ENCODE data around the gene ZNF813. TPM values are rescaled to one million over a fixed set of nuclear protein-coding genes. Genes with fewer than 3 reads are reported as not detected.
A peak's percentile ranks its signal among the peaks of the same experiment; 100 is the strongest.
"Not testable (repeated sequence)": the region's sequence is repeated elsewhere in the genome, so short reads cannot be mapped to it uniquely, and the experiment has no call there.

ZNF813 gene
- total RNA-seq (2014; rRNA removed; shearing (Covaris generic)) = not detected in 2 replicates
- polyA plus RNA-seq (2014; cell fraction: nucleus; rRNA removed) = not detected in 2 replicates

DNA sequence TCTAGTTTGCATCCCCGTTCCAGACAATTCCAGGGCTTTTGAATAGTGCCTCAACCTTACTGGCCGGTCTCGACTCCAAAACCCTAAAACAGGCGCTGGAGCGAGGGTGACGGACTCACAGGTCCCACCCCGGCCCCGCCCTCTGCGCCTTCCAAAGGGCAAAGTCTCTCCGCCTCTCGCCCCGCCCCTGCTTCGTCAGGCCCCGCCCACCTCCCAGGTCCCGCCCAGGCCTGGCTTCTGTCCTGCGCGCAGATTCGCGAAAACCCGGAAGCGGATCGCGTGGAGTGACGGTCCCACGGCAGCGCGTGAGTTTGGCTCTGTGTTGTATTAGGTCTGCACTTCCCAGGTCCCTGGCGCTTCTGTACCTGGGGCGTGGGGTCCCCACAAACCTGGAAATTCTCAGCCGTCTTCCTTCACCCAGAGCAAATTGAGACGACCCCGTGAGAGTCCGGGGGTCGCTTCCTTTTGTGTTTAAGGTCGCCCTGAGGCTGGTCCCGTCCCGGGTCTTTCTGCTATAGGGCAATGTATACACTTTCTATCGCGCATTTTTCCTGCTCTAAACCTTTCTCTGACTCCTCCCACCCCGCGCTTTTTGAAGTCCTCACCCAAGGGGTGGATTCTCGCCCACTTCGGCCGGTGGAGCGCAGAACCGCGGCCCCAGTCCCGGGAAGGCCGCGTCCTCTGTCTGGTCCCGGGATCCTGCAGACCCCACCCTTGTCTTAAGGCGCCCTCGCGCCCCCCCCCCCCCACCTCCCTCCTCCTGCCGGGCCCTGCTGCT lies at the start of gene ZNF813:
Gene ZNF813 (plus strand): TSS at position 249 of the 778 bp plus-strand sequence. CDS start 16,090 bp downstream, outside the sequence.
- no peak for DNase-seq (ENCODE audit: extremely low read depth, low read depth)

DNA sequence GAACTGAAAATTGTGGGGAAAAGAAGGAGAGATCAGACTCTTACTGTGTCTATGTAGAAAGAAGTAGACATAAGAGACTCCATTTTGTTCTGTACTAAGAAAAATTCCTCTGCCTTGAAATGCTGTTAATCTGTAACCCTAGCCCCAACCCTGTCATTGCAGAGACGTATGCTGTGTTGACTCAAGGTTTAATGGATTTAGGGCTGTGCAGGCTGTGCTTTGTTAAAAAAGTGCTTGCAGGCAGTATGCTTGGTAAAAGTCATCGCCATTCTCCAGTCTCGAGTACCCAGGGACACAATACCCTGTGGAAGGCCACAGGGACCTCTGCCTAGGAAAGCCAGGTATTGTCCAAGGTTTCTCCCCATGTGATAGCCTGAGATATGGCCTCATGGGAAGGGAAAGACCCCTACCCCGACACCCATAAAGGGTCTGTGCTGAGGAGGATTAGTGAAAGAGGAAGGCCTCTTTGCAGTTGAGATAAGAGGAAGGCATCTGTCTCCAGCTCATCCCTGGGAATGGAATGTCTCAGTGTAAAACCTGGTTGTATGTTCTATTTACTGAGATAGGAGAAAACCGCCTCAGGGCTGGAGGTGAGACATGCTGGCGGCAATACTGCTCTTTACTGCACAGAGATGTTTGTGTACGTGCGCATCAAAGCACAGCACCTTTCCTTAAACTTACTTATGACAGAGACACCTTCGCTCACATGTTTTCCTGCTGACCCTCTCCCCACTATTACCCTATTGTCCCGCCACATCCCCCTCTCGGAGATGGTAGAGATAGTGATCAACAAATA lies 46.8 kb upstream of the ZNF813 start:
- DNase-seq (ENCODE audit: extremely low read depth, low read depth) = not testable (repeated sequence)

DNA sequence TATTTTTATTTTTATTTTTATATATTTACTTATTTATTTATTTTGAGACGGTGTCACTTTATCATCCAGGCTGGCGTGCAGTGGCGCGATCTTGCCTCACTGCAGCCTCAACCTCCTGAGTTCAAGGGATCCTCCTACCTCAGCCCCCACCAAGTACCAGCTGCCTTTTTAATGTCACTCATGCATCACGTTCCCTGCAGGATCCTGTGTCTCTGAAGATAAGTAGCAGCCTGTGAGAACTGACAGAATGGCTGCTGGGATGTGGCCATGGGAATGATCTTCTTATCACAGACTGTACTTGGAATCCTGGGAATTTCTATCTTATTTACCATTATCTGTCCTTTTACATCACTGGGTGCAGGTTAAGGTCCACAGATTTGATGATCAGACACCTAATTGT lies 45.0 kb upstream of the ZNF813 start:
- no peak for DNase-seq (ENCODE audit: extremely low read depth, low read depth)

DNA sequence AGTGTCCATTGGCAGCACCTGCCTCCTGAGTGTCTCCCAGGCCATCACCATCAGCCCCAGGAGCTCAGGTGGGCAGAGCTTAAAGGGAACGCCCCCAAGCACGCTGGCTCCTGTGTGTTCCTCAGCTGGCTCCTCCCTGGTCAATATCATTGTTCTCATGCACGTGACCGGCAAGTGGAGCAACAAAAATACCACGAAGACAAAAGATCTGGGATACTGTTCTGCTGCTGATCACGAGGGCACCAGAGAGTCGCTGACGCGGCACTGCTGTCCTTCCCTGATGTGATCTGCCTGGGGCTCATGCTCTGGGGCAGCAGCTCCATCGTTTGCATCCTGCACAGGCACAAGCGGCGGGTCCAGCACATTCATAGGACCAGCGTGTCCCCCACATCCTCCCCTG lies 44.5 kb upstream of the ZNF813 start:
- DNase-seq (ENCODE audit: extremely low read depth, low read depth) = not testable (repeated sequence)

DNA sequence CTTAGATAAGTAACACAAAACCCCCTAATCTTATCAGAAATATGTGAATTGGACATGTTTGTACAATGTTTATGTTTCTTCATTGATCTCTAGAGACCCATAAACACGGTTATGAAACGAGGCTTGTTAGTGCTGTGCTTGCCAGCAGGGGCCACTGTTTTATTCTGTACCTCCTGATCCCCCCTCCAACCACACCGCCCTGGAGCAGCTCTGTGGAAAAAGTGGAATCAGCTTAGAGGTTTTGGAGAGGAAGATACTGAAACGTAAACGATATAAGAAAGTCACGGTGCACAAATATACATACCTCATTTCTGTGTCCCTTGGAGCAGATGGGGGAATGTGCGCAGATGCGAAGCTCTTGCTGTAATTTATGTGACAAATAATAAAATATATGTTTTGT lies 43.9 kb upstream of the ZNF813 start:
- DNase-seq (ENCODE audit: extremely low read depth, low read depth) = not testable (repeated sequence)

DNA sequence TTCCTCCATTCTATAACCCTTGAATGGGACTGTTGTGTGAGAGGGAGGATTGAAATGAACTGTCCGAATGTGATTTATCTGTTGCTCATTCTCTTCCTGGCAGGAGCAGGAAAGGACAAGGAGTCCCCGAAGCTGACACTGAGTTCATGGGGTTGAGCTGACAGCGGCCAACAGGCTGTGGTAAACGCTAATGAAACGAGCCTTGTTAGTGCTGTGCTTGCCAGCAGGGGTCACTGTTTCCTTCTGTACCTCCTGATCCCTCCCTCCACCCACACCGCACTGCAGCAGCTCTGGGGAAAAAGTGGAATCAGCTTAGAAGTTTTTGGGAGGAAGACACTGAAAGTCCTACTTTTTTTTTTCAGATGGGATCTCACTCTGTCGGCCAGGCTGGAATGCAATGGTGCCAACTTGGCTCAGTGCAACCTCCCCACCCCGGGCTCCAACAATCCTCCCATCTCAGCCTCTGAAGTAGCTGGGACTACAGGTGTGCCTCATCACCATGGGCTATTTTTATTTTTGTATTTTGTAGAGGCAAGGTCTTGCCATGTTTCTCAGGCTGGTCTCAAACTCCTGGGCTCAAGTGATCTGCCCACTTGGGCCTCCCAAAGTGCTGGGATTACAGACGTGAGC lies 42.5 kb upstream of the ZNF813 start:
- no peak for DNase-seq (ENCODE audit: extremely low read depth, low read depth)

DNA sequence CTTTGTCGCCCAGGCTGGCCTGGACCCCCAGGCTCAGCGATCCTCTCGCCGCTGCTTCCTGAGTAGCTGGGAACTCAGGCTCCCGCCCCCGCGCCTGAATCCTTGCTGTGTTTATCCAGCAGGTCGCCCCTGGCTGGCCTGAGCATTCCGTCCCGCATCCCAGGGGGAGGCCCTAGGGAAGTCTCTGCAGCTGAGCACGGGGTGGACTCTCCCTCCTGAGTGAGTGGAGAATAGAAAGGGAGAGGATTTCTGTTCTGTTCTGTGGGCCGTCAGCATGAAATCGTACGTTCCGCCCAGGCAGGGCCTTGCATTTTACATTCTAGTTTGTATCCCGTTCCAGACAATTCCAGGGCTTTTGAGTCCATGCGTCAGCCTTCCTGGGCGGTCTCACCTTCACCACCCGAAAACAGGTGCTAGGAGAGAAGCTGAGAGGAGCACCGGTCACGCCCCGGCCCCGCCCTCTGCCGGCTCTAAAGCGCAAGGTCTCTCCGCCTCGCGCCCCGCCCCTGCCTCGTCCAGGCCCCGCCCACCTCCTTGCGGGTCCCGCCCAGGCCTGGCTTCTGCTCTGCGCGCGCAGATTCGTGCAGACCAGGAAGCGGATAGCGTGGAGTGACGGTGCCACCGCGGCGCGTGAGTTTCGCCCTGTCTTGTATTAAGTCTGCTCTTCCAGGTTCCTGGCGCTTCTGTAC lies 36.0 kb upstream of the ZNF813 start, which contains the start of gene ZNF761:
Gene ZNF761 (plus strand): TSS at position 586 of the 689 bp plus-strand sequence. CDS start 15,285 bp downstream, outside the sequence.
- peak; percentile 65 for DNase-seq (ENCODE audit: extremely low read depth, low read depth)

DNA sequence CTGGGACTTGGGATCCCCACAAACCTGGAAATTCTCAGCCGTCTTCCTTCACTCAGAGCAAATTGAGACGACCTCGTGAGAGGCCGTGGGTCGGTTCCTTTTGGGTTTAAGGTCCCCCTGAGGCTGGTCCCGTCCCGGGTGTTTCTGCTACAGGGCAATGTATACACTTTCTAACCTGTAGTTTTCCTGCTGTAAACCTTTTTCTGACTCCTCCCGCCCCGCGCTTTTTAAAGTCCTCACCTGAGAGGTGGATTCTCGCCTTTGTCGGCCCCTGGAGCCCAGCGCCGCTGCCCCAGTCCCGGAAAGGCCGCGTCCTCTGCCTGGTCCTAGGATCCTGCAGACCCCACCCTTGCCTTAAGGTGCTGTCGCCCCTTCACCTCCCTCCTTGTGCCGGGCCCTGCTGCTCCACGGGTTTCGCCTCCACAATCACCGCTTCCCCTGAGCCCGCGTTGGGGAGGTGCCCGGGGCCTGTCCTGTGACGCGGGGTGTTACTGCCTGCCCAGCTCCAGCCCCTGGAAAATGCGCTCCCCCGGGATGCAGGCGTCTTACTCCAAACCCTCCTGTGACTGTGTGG lies 35.4 kb upstream of the ZNF813 start:
- DNase-seq (ENCODE audit: extremely low read depth, low read depth) = no peak

DNA sequence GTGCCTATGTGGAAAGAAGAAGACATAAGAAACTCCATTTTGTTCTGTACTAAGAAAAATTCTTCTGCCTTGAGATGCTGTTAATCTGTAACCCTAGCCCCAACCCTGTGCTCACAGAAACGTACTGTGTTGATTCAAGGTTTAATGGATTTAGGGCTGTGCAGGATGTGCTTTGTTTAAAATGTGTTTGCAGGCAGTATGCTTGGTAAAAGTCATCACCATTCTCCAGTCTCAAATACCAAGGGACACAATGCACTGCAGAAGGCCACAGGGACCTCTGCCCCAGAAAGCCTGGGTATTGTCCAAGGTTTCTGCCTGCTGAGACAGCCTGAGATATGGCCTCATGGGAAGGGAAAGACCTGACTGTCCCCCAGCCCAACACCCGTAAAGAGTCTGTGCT lies 23.7 kb upstream of the ZNF813 start:
- DNase-seq (ENCODE audit: extremely low read depth, low read depth) = not testable (repeated sequence)

DNA sequence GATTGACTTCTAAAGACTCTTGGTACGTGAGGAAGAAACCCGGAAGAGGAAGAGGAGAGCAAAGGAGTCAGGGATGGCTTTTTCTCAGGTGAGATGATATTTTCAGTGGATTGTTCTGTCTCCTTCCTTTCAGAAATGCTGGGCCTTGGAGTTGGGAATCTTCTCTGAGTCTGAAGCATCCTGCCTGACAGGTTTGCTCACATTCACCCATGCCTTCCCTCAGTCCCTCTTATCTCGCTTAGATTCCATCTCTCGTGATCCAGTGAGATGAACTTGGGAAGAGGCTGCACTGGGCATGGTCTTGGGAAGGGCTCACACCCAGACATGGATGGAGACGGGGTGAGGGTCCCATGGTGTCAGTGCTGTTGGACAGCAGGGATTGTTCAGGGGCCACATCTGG lies 20.3 kb upstream of the ZNF813 start:
- not testable (repeated sequence) for DNase-seq (ENCODE audit: extremely low read depth, low read depth)

DNA sequence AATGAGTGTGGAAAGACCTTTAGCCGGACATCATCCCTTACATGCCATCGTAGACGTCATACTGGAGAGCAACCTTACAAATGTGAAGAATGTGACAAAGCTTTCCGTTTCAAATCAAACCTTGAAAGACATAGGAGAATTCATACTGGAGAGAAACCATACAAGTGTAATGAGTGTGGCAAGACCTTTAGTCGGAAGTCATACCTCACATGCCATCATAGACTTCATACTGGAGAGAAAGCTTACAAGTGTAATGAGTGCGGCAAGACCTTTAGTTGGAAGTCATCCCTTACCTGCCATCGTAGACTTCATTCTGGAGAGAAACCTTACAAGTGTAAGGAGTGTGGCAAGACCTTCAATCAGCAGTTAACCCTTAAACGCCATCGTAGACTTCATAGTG lies 11.7 kb upstream of the ZNF813 start:
- DNase-seq (ENCODE audit: extremely low read depth, low read depth) = no peak

DNA sequence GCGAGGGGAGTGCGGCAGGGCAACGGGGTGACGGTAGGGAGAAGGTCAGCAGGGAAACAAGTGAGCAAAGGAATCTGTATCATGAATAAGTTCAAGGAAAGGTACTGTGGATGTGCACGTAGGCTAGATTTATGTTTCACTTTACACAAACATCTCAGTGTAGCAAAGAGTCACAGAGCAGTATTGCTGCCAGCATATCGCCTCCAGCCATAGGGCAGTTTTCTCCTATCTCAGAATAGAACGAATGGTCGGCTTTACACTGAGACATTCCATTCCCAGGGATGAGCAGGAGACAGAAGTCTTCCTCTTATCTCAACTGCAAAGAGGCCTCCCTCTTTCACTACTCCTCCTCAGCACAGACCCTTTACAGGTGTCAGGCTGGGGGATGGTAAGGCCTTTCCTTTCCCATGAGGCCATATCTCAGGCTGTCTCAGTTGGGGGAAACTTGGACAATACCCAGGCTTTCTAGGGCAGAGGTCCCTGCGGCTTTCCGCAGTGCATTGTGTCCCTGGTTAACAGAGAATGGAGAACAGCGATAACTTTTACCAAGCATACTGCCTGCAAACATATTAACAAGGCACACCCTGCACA lies 7.3 kb upstream of the ZNF813 start:
- DNase-seq (ENCODE audit: extremely low read depth, low read depth) = not testable (repeated sequence)

DNA sequence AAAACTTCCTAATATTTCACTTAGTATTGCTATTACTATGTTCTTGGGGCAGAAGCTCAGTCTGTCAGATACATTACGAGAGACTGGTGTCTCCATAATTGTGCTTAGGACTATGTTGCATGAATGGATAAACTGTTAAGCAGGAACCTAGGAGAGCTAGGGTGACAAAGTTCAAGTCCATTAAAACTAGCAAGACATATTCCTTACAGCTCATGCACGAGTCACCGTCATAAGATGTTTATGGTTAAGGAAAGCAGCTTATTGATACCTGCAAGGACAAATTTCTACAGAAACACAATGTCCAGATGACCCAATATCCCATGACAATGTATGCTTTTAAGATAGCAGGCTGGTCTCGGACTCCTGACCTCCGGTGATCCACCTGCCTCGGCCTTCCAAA lies 5.7 kb upstream of the ZNF813 start:
- DNase-seq (ENCODE audit: extremely low read depth, low read depth) = no peak

DNA sequence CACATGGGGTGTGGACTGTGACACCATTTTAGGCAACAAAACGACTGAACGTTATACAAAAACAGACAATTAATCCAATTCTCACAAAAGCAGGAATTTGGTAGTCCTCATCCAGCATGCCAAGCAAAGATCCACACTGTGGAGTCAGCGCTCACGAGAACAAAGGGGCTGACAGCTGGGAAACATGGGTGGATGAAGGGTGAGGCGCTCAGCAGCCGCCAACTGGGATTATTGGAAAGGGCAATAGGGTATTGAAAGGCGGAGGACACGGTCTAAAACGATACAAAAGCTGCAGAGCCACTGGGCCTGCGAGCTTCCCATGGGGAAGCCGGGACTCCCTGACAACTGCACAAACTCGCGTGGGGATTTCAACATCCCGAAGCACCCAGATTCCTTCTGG lies 4.7 kb upstream of the ZNF813 start:
- DNase-seq (ENCODE audit: extremely low read depth, low read depth) = no peak

DNA sequence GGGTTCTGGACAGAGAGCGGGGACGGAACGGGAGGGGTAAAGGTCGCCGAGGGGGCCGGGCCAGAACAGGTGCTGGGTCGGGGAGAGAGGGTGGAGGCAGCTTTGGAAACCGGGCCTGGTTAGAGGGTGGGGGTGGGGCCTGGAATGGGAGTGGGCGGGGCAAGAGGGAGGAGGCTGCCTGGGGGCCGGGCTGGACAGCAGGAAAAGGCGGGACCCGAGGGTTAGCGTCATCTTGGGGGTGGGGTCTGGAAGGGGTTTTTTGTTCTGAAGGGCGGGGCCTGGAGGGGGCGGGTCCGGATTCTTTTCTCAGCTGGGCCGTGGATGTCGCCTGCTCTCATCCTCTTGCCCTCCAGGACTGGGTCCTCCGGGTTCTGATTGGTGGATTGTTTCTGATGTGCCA lies 4.3 kb upstream of the ZNF813 start:
- DNase-seq (ENCODE audit: extremely low read depth, low read depth) = no peak

DNA sequence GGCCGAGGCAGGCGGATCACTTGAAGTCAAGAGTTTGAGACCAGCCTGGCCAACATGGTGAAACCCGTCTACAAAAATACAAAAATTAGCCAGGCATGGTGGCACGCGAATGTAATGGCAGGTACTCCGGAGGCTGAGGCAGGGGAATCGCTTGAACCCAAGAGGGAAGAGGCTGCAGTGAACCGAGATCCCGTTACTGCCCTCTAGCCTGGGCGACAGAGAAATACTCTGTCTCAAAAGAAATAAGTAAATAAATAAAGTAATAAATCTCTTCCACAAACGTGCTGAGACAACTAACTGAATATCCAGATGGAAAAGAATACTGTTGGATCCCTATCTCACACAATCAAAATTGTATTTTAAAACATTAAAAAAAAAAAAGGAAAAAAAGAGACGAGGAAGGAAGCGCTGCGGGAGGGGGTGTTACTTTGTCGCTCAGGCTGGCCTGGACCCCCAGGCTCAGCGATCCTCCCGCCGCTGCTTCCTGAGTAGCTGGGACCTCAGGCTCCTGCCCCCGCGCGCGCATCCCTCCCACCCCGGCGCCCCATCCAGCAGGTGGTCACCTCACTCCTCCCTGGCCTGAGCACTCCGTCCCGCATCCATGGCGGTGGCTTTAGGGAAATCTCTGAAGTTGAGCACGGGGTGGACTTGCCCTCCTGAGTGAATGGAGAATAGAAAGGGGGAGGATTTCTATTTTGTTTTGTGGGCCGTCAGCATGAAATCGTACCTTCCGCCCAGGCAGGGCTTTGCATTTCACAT lies 628 bp upstream of the ZNF813 start:
- DNase-seq (ENCODE audit: extremely low read depth, low read depth) = no peak

DNA sequence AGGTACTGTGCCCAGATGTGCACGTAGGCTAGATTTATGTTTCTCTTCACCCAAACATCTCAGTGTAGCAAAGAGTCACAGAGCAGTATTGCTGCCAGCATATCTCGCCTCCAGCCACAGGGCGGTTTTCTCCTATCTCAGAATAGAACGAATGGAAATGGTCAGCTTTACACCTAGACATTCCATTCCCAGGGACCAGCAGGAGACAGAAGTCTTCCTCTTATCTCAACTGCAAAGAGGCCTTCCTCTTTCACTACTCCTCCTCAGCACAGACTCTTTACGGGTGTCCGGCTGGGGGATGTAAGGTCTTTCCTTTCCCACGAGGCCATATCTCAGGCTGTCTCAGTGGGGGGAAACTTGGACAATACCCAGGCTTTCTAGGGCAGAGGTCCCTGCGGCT lies 1.1 kb downstream of the ZNF813 start:
- DNase-seq (ENCODE audit: extremely low read depth, low read depth) = not testable (repeated sequence)

DNA sequence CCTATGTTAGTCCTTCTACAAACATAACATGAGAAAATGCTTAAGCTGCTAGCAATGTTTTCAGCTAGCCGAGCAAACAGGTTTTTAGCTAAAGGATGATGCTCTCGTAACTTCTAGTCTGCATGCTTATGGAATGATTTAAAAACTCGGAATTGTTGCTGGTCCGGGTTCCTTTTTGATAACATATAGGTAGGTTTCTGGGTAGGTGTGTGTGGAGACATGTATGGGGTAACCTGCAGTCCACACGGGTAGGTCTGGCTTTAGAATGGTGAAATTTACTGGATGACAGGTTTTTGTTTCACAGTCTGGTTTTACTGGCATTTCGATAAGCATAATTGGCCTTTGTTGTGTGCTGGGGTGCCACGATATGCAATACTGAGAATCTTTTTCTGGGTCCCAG lies 4.4 kb downstream of the ZNF813 start:
- no peak for DNase-seq (ENCODE audit: extremely low read depth, low read depth)

DNA sequence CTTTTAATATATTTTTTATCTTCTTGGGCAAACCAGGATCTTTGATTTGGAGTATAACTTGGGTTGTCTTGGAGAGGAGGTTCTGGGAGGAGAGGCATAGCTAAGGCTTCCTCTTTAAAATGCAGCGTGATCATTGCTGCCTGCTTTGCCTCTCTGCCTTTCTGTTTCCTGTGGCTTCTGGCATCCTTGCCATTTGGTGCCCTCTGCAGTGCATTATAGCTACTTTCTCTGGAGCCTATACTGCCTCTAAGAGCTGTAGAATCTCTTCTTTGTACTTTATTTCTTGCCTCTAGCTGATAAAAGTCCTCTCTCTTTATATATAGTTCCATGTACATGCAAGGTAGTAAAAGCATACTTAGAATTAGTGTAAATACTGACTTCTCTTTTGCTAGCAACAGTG lies 7.3 kb downstream of the ZNF813 start:
- DNase-seq (ENCODE audit: extremely low read depth, low read depth) = not testable (repeated sequence)

Measured in NCI-H460 (cell line).